ENCODE results near the gene ADGRG7.
"Not testable (repeated sequence)": the region's sequence is repeated elsewhere in the genome, so short reads cannot be mapped to it uniquely, and the experiment has no call there.

ADGRG7 gene

DNA sequence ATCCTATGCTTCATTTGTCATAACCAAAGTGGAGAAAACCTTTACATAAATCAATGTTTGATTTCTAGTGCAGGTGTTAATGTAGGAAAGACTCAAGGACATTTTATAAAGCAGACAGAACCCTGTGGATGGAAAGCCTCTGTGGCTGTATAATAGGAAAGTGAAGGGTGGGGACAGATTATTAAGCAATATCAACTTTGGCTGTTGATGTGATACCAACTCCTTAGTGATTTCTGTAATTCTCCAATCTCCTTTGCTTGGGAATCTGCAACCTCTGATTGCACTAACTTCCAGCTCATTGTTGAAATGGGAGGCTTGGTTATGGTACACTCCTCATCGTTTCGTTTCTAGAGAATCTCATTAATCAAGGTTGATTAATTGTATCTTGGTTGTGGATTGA, 29.3 kb upstream of the ADGRG7 start:
- Histone ChIP-seq H3K27me3 (ENCODE audit: control insufficient read depth, insufficient read depth, low read length) (no peaks in the 10 kb centered on the region), H3K4me1 (ENCODE audit: control insufficient read depth, insufficient read depth, low read length) (no peaks in the 10 kb centered on the region), H3K4me3 (ENCODE audit: low read depth, low read length) (no peak overlapping the region), H3K36me3 (ENCODE audit: control insufficient read depth, insufficient read depth, low read length) (no peaks in the 10 kb centered on the region), H3K9me3 (ENCODE audit: control insufficient read depth, insufficient read depth, low read length) (no peaks in the 10 kb centered on the region), H3K9ac (ENCODE audit: low read depth, low read length) (no peak overlapping the region)

GRCh38 chr3:100581650-100582049, 27.8 kb upstream of the ADGRG7 start:
- no peaks in the 10 kb centered on the region for H3K36me3 ChIP-seq (ENCODE audit: control insufficient read depth, insufficient read depth, low read length)
- H3K9ac ChIP-seq (ENCODE audit: low read depth, low read length): no peak overlapping the region
- H3K4me3 ChIP-seq (ENCODE audit: low read depth, low read length): no peak overlapping the region
- H3K4me1 ChIP-seq (ENCODE audit: control insufficient read depth, insufficient read depth, low read length): no peaks in the 10 kb centered on the region
- no peaks in the 10 kb centered on the region for H3K9me3 ChIP-seq (ENCODE audit: control insufficient read depth, insufficient read depth, low read length)
- no peaks in the 10 kb centered on the region for H3K27me3 ChIP-seq (ENCODE audit: control insufficient read depth, insufficient read depth, low read length)

GRCh38 chr3:100582157-100582556, 27.2 kb upstream of the ADGRG7 start:
- H3K4me1 ChIP-seq (ENCODE audit: control insufficient read depth, insufficient read depth, low read length); H3K36me3 ChIP-seq (ENCODE audit: control insufficient read depth, insufficient read depth, low read length); H3K4me3 ChIP-seq (ENCODE audit: low read depth, low read length); H3K27me3 ChIP-seq (ENCODE audit: control insufficient read depth, insufficient read depth, low read length); H3K9me3 ChIP-seq (ENCODE audit: control insufficient read depth, insufficient read depth, low read length); H3K9ac ChIP-seq (ENCODE audit: low read depth, low read length): not testable (repeated sequence)

GRCh38 chr3:100584101-100584660, 25.2 kb upstream of the ADGRG7 start:
- Histone ChIP-seq H3K27me3 (ENCODE audit: control insufficient read depth, insufficient read depth, low read length) (no peaks in the 10 kb centered on the region), H3K9me3 (ENCODE audit: control insufficient read depth, insufficient read depth, low read length) (no peaks in the 10 kb centered on the region), H3K4me1 (ENCODE audit: control insufficient read depth, insufficient read depth, low read length) (no peaks in the 10 kb centered on the region), H3K36me3 (ENCODE audit: control insufficient read depth, insufficient read depth, low read length) (no peaks in the 10 kb centered on the region), H3K9ac (ENCODE audit: low read depth, low read length) (no peak overlapping the region), H3K4me3 (ENCODE audit: low read depth, low read length) (no peak overlapping the region)

DNA sequence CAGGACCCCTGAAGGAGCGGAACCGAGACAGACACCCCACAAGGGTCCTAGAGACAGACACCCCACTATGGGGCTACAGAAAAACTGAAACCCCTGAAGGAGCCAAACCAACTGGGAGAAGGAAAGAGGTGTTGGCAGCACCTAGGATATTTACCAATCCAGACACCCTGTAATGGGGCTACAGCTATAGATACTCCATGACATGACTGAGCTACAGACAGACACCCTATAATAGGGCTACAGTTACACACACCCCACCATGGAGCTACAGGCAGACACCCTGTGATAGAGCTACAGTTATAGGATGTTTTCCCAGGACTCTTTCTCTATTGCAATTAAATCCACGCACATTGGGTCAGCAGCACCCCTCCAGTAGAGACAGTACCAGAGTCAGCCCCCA, 22.6 kb upstream of the ADGRG7 start:
- Histone ChIP-seq H3K4me3 (ENCODE audit: low read depth, low read length) (no peak overlapping the region), H3K9ac (ENCODE audit: low read depth, low read length) (no peak overlapping the region), H3K36me3 (ENCODE audit: control insufficient read depth, insufficient read depth, low read length) (no peaks in the 10 kb centered on the region), H3K9me3 (ENCODE audit: control insufficient read depth, insufficient read depth, low read length) (no peaks in the 10 kb centered on the region), H3K4me1 (ENCODE audit: control insufficient read depth, insufficient read depth, low read length) (no peaks in the 10 kb centered on the region), H3K27me3 (ENCODE audit: control insufficient read depth, insufficient read depth, low read length) (no peaks in the 10 kb centered on the region)

- H3K4me1 ChIP-seq (ENCODE audit: control insufficient read depth, insufficient read depth, low read length): no peaks in the 10 kb centered on the region
- H3K27me3 ChIP-seq (ENCODE audit: control insufficient read depth, insufficient read depth, low read length): no peaks in the 10 kb centered on the region
- no peak overlapping the region for H3K9ac ChIP-seq (ENCODE audit: low read depth, low read length)
- no peak overlapping the region for H3K4me3 ChIP-seq (ENCODE audit: low read depth, low read length)
- no peaks in the 10 kb centered on the region for H3K36me3 ChIP-seq (ENCODE audit: control insufficient read depth, insufficient read depth, low read length)
- H3K9me3 ChIP-seq (ENCODE audit: control insufficient read depth, insufficient read depth, low read length): no peaks in the 10 kb centered on the region
These were observed 21.1 kb upstream of the ADGRG7 start for GRCh38 chr3:100588251-100588650.

GRCh38 chr3:100590114-100590839, 19.1 kb upstream of the ADGRG7 start:
- Histone ChIP-seq H3K27me3 (ENCODE audit: control insufficient read depth, insufficient read depth, low read length) (no peaks in the 10 kb centered on the region), H3K9me3 (ENCODE audit: control insufficient read depth, insufficient read depth, low read length) (no peaks in the 10 kb centered on the region), H3K4me1 (ENCODE audit: control insufficient read depth, insufficient read depth, low read length) (no peaks in the 10 kb centered on the region), H3K36me3 (ENCODE audit: control insufficient read depth, insufficient read depth, low read length) (no peaks in the 10 kb centered on the region), H3K4me3 (ENCODE audit: low read depth, low read length) (no peak overlapping the region), H3K9ac (ENCODE audit: low read depth, low read length) (no peak overlapping the region)

- no peaks in the 10 kb centered on the region for H3K4me1 ChIP-seq (ENCODE audit: control insufficient read depth, insufficient read depth, low read length)
- H3K9me3 ChIP-seq (ENCODE audit: control insufficient read depth, insufficient read depth, low read length): no peaks in the 10 kb centered on the region
These were observed 18.6 kb upstream of the ADGRG7 start for GRCh38 chr3:100590840-100591147.

DNA sequence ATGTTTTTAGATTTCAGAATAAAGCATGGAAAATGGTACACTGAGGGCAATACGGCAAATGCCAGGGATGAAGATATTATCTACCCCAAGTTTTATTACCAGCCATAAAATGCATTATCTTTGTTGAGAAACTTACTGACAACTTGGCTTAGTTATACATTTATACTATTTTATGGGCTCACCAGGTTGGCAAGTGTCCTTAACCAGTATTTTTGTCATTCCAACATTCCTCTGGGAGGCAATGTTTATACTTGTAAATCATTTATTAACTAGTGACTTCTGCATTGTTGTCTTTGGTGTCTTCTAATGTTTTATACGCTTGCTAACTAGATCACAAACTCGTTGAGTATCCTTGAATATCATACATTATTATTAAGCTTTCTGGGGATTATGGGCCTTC, 18.0 kb upstream of the ADGRG7 start:
- Histone ChIP-seq H3K27me3 (ENCODE audit: control insufficient read depth, insufficient read depth, low read length) (no peaks in the 10 kb centered on the region), H3K4me1 (ENCODE audit: control insufficient read depth, insufficient read depth, low read length) (no peaks in the 10 kb centered on the region), H3K9ac (ENCODE audit: low read depth, low read length) (no peak overlapping the region), H3K36me3 (ENCODE audit: control insufficient read depth, insufficient read depth, low read length) (no peaks in the 10 kb centered on the region), H3K4me3 (ENCODE audit: low read depth, low read length) (no peak overlapping the region), H3K9me3 (ENCODE audit: control insufficient read depth, insufficient read depth, low read length) (no peaks in the 10 kb centered on the region)

More at GRCh38 chr3:100590840-100591147, 18.6 kb upstream of the ADGRG7 start:
- Histone ChIP-seq H3K9ac (ENCODE audit: low read depth, low read length) (no peak overlapping the region), H3K36me3 (ENCODE audit: control insufficient read depth, insufficient read depth, low read length) (no peaks in the 10 kb centered on the region), H3K4me3 (ENCODE audit: low read depth, low read length) (no peak overlapping the region), H3K27me3 (ENCODE audit: control insufficient read depth, insufficient read depth, low read length) (no peaks in the 10 kb centered on the region)

DNA sequence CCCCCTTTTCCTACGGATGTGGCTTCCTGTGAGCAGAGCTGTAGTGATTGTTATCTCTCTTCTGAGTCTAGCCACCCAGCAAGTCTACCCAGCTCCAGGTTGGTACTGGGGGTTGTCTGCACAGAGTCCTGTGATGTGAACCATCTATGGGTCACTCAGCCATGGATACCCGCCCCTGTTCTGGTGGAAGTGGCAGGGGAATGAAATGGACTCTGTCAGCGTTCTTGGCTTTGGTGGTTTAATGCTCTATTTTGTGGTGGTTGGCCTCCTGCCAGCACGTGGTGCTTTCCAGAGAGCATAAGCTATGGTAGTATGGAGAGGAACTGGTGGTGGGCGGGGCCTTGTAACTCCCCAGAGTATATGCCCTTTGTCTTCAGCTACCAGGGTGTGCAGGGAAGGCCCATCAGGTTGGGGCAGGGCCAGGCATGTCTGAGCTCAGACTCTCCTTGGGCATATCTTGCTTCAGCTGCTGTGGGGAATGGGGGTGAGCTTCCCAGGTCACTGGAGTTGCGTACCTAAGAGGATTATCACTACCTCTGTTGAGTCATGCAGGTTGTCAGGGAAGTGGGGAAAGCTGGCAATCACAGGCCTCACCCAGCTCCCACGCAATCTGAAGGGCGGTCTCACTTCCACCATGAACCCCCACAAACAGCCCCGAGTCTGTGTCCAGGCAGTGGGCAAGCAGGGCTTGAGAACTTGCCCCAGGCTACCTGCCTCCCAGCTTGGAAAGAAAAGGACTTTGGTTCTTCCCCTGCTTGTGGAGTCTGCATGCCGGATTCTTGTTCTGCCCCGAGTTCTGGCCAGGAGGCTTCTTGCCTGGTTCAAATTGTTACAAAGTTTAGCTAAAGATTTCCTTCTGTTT, 9.0 kb upstream of the ADGRG7 start:
- H3K4me3 ChIP-seq (ENCODE audit: low read depth, low read length): no peak overlapping the region
- no peaks in the 10 kb centered on the region for H3K27me3 ChIP-seq (ENCODE audit: control insufficient read depth, insufficient read depth, low read length)
- no peaks in the 10 kb centered on the region for H3K36me3 ChIP-seq (ENCODE audit: control insufficient read depth, insufficient read depth, low read length)
- no peak overlapping the region for H3K9ac ChIP-seq (ENCODE audit: low read depth, low read length)
- no peaks in the 10 kb centered on the region for H3K9me3 ChIP-seq (ENCODE audit: control insufficient read depth, insufficient read depth, low read length)
- peaks cover 3% of the 10 kb centered on the region for H3K4me1 ChIP-seq (ENCODE audit: control insufficient read depth, insufficient read depth, low read length)

- Histone ChIP-seq H3K27me3 (ENCODE audit: control insufficient read depth, insufficient read depth, low read length) (no peaks in the 10 kb centered on the region), H3K4me3 (ENCODE audit: low read depth, low read length) (no peak overlapping the region), H3K9ac (ENCODE audit: low read depth, low read length) (no peak overlapping the region), H3K36me3 (ENCODE audit: control insufficient read depth, insufficient read depth, low read length) (no peaks in the 10 kb centered on the region), H3K4me1 (ENCODE audit: control insufficient read depth, insufficient read depth, low read length) (peaks cover 3% of the 10 kb centered on the region), H3K9me3 (ENCODE audit: control insufficient read depth, insufficient read depth, low read length) (no peaks in the 10 kb centered on the region)
These were observed 6.6 kb upstream of the ADGRG7 start for GRCh38 chr3:100602506-100603444.
